ENCODE measurements around the gene ILKAP. TPM values are rescaled to one million over a fixed set of nuclear protein-coding genes. Genes with fewer than 3 reads are reported as not detected.

Gene ILKAP
- total and polyA plus RNA-seq, 2 donors (not counting 1 experiment from before 2014, with no cell fraction given) = 82.5 to 98.6 TPM

- no peak for TF ChIP-seq EZH2 (IDR thresholded peaks at IDR 0.05; ENCODE audit: borderline replicate concordance, insufficient read depth, low read depth, low read length, poor library complexity, severe bottlenecking)
- TF ChIP-seq CTCF (IDR thresholded peaks at IDR 0.05) = no peak
- Histone ChIP-seq H3K9ac (ENCODE audit: low read length) (no peak overlapping the region), H3K27ac (ENCODE audit: low read length in 2 of 2) (no peak overlapping the region), H3K27me3 (replicated peaks in 1 of 4; ENCODE audit: control extremely low read depth in 1 of 4, control insufficient read depth in 3 of 4, insufficient read depth in 4 of 4, low read length in 3 of 4) (peaks cover 0 to 7% (median 0%) of the 10 kb centered on the region in 4 experiments), H4K20me1 (ENCODE audit: control insufficient read depth, insufficient read depth, low read length, poor library complexity, severe bottlenecking) (peaks cover 6% of the 10 kb centered on the region), H2AFZ (ENCODE audit: insufficient read depth, low read depth, low read length, poor library complexity, severe bottlenecking) (no peak overlapping the region), H3K4me1 (ENCODE audit: control insufficient read depth in 2 of 2, insufficient read depth in 2 of 2, low read length in 2 of 2) (no peaks in the 10 kb centered on the region), H3K36me3 (replicated peaks in 1 of 2; ENCODE audit: control extremely low read depth in 1 of 2, control insufficient read depth in 1 of 2, extremely low read depth in 1 of 2, insufficient read depth in 2 of 2, low read length in 1 of 2) (peaks cover 6 to 23% of the 10 kb centered on the region in 2 experiments), H3K4me2 (replicated peaks; ENCODE audit: low read depth, low read length, poor library complexity, severe bottlenecking) (no peak overlapping the region), H3K9me3 (ENCODE audit: control extremely low read depth in 1 of 3, control insufficient read depth in 2 of 3, insufficient read depth in 1 of 3, low read length in 2 of 3) (no peaks in the 10 kb centered on the region), H3K79me2 (ENCODE audit: control insufficient read depth, insufficient read depth, low read length) (no peaks in the 10 kb centered on the region), H3K4me3 (ENCODE audit: control extremely low read depth in 1 of 5, extremely low read depth in 1 of 5, insufficient read depth in 1 of 5, low read depth in 2 of 5, low read length in 4 of 5) (no peak overlapping the region)
- Mint-ChIP-seq H3K9me3 (ENCODE audit: insufficient read depth) (no peaks in the 10 kb centered on the region), H3K4me1 (no peaks in the 10 kb centered on the region), H3K4me3 (no peak overlapping the region), H3K27ac (no peak overlapping the region), H3K27me3 (peaks cover 6% of the 10 kb centered on the region)
- no peak for ATAC-seq (ENCODE audit: low read depth)
- DNase-seq = no peak
- intact Hi-C loops (cut with micrococcal nuclease) = no loop called here
- CTCF ChIA-PET = no interaction called here
- POLR2A ChIA-PET = no interaction called here
- 93% methylated on average over 24 of the region's 24 CpGs for WGBS (ENCODE audit: insufficient coverage)
Observed at GRCh38 chr2:238166391-238167343, 36.8 kb downstream of the ILKAP start.
